SKM-1 (cell line): ENCODE data around the gene RTL10.

Source experiments
- DNase-seq: peaks from one replicate; lab custom pipeline; 2025; ENCODE audit not compliant: unreplicated experiment; lab: John Stamatoyannopoulos, UW

The RTL10 gene, protein sequence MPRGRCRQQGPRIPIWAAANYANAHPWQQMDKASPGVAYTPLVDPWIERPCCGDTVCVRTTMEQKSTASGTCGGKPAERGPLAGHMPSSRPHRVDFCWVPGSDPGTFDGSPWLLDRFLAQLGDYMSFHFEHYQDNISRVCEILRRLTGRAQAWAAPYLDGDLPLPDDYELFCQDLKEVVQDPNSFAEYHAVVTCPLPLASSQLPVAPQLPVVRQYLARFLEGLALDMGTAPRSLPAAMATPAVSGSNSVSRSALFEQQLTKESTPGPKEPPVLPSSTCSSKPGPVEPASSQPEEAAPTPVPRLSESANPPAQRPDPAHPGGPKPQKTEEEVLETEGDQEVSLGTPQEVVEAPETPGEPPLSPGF

DNA sequence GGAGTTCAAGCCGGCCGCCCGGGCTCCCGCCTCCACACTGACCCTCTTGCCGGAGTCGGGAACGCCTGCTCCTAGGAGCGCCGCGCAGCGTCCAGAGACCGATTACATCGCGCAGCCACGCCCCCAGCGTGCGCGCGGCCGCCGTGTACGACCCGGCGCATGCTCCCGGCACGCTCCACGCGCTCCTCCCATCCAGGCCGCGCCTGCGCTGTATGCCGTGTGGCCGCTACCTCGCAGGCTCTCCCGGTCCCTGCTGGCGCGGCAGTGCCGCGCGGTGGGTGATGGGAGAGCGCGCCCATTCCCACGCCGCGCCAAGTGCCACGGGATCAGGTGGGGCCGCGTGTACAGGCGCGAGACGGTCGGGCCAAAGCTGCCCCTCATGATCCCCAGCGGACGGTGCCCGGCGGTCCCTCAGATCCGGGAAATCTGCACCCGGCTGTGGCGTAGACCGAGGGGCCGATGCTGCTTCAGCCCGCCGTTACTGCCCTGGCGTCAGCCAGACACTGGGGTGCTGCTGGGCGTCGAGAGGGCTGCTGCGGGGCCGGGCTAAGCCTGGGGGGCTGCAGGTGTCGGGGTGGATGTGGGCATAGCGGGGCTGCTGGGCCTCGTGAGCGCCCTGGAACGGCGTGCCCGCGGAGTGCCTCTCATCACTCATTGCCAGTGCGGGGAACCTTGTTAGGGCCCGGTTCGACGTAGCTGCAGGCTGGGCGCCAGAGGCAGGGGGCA lies at the start of gene RTL10, which contains the start of gene GNB1L:
RTL10 (minus strand) TSS at position 97 of the 726 bp plus-strand sequence. CDS start 2,613 bp downstream, outside the sequence.
GNB1L (minus strand) TSS at position 97 of the 726 bp plus-strand sequence. CDS start 33,519 bp downstream, outside the sequence.
- DNase-seq: peak; percentile 91

DNA sequence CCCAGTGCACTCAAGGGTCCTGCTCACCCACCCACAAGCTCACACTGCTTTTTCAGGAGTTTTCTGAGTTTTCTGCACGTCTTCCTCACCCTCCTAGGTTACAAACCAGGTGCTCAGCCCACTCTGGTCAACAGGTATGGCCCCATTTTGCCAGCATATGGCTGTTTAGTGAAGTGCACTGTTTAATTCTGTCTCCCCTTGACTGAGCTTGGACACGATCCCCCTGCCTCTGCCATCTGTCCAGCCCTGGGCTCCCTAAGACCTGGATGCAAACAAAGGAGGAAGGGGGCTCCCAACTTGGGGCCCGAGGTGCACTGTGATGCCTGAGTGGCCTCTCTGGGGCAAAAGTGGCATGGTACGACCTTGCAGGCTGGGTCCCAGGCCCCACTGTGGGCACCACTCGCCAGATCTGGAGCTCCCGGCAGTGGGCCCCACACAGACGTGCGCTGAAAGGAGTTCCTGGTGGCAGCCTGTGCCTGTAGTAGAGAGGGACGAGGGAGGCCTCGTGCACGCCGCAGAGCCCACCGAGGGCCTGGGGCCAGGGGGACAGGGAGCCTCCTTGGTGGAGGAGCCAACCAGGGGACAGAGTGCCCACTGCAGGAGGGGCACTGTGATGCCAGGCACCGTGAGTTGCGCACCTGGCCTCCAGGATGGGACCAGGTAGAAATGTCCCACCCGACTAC lies 49.6 kb upstream of the RTL10 start:
- no peak for DNase-seq

DNA sequence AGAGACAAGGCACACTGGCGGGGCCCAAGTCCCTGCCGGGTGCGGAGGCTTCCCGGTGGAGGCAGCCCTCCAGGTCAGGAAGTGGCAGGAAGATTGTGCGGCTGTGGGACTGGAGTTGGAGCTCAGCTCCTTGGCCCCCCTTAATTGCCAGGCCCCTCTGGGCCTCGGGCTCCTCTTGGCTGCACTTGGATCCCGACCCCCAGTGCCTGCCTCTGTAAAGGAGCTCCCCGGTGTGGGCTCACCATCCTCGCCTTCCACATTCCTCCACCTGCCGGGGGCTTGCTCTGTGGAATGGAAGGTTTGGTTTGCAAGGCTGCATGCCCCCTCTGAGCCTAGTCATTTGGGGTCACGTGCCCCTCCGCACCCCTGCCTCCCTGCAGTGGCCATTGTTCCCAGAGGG lies 48.8 kb upstream of the RTL10 start:
- DNase-seq: no peak

DNA sequence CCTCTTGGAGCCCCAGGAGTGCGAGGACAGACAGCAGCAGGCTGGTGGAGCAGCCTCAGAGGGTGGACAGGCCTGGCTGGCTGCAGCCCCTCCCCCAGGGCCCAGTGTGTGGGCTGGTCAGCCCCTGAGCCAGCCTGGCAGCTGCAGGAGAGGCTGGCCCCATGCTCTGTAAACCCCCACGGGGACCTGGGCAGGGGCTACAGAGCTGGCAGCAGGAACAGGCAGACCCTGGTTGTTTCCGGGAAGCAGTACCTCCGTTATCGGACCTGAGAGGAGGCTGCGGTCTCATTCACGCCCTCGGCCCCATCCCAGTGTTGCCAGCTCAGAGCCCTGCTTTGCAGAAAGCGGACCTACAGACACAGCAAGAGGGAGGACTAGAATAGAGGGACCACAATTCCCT lies 48.4 kb upstream of the RTL10 start:
- no peak for DNase-seq

DNA sequence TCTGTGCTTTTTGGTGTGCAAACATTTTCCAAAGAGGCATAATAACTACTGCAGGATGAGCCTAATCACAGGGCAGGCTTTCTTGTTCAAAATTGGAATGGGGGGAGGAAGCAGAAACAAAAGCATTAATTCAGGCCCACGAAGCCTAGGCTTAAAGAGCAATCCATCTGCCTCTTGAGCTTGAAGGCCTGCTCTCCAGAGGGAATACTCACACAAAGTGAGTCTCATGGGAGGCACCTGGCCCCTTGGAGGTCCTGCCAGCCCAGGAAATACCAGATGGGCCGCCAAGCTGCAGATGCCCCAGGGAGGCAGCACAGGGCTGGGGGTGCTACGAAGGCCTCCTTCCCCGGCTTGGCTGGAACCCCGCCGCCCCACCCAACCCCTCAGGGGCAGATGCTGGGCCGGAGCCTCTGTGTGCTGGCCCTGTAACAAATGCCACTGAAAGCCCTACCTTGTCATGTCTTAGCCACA lies 47.6 kb upstream of the RTL10 start:
- DNase-seq: no peak

DNA sequence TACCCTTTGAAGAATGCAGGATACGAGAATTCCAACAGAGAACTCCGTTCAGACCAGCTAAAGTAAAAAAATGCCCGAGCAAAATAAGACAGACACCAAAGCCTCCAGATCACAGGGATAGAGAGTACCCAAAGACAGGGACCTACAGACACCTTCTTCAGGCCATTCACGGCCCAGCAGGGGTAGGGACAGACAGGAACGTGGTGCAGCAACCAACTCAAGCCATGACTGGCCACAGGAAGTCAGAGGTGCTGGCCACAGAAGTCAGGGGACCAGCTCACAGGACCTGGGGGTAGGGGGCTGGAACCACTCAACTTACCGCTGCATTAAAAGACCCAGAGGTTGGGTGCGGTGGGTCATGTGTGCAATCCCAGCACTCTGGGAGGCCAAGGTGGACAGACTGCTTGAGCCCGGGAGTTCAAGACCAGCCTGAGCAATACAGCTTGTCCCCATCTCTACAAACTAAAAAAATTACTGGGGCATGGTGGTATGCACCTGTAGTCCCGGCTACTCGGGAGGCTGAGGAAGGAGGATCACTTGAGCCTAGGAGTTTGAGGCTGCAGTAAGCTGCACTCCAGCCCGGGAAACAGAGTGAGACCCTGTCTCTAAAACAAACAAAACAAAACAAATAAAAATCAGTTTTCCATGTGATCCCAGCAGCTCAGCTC lies 47.0 kb upstream of the RTL10 start:
- DNase-seq: no peak

DNA sequence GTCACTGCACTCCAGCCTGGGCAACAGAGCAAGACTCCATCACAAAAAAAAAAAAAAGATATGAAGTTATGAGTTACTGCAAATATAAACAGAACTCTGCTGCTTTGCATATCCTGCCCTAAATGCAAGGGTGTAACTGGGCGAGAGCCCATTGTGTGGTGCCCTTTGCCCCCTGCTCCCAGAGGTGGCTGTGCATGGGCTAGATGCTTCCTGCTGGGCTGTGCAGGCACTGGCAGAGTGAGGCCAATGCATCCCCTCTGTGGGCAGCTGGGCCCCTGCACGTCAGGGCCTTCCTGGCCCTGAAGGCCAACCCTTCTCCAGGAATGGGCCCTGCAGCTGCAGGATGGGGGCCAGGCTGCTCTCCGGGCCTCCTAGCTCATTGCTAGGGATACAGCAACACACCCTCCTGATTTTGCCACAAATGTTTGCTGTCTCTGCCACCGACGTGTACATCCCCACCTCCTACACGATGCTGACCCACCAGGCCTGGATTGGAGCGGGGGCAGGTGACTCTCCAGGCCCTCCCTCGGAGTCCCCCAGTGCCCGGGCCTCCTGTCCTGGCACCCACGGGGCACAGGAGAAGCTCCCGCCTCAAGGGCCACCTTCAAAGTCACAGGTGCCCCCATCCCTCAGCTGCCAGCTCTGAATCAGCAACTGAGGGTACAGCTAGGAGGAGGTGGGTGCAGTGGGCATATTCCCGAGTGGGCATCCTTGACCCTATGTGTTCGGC lies 46.2 kb upstream of the RTL10 start:
- no peak for DNase-seq

DNA sequence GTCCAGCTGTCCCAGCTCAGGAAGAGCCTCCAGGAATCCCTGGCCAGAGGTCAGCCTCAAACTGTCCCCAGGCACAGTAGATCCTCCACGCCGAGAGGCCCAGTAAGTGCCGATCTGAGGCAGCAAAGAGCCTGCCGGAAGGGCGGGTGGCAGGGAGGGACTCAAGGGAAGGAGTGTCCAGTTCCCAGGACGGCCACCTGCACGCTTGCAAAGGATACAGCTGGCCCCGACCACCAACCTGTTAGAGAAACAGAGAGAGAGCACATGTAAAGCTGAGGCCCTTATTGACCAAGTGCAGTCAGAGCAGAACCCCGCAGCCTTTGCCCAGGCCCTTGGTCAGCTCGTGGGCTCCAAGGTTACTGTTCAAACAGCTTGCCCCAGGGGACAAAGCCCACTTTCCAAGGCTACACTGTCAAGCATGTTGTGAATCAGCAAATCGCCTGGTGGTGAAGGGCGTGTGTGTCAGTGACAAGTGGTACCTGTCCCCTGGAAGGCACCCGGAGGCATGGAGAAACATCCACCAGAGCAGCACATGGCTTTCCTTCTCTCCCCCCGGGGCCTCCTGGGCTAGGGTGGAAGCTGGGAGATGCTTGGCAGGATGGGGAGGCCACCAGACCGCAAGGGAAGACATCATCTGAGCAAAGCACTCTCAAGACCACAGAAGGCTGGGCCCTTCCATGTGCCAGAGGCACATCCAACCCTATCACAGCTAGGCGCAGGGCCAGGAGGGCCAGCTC lies 44.3 kb upstream of the RTL10 start:
- DNase-seq: no peak

DNA sequence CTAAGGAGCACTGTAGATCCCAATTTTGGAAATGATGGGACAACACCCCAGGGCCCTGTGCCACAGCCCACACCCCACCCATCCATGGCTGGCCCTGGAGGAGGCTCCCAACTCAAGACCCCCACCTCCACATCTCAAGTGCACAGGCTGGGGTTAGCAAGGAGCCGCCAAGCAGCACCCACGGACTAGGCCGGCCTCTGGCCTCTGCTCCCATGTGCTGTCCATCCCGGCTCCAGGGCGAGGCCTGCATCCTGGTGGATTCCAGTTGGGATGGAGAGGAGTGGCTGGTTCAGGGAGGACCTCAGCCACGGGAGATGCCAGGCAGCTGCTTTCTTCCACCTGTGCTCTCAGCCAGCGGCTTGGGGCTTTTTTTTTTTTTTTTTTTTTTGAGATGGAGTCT lies 43.5 kb upstream of the RTL10 start:
- DNase-seq: no peak

DNA sequence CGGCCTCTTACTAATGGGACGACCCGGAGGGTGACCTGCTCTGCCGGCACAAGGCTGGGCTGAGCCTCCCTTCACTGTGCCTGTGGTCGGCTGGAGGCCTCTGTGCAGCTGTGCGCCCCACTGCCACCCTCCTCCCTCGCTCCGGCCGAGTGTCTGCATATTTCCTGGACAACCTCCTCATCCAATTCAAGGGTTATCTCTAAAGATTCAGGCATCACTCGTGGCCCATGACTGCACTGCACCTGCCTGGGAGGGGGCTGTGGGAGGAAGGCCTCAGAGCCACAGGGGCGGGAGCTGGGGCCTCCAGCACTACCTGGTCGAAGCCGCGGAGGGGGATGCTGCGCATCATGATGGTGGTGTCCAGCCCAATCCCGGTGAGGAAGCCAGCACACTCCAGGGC lies 43.1 kb upstream of the RTL10 start:
- no peak for DNase-seq

DNA sequence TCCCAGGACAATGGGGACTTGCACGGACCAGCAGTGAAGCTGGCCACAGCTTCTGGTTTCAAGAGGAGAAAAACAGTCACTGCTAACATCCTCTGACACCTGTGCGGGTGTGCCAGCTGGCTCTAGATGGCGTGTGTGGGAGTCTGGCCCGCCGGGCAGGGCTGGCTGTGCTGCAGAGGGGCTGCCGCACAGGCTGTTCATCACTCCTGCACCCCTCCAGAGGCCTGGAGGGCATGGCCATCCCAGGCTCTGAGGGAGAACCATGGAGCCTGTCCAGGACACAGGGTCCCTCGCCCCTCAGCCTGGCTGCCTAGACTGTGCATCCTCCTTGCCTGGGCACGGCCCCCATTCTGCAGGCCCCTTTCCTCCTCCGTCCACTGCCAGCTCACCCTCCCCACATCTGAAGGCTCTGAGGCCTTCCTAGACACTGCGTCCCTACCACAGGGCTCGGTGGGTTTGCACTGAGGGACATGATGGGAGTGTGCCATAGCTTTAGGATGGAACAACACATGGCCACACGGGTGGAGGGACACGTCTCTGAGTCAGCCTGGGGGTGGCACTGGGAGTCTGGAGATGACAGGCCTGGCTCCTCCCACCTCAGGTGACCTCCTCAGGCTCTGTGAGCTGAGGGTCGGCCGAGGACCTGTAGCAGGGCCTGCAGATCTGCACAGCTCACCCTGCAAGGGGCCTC lies 42.1 kb upstream of the RTL10 start:
- DNase-seq: no peak

DNA sequence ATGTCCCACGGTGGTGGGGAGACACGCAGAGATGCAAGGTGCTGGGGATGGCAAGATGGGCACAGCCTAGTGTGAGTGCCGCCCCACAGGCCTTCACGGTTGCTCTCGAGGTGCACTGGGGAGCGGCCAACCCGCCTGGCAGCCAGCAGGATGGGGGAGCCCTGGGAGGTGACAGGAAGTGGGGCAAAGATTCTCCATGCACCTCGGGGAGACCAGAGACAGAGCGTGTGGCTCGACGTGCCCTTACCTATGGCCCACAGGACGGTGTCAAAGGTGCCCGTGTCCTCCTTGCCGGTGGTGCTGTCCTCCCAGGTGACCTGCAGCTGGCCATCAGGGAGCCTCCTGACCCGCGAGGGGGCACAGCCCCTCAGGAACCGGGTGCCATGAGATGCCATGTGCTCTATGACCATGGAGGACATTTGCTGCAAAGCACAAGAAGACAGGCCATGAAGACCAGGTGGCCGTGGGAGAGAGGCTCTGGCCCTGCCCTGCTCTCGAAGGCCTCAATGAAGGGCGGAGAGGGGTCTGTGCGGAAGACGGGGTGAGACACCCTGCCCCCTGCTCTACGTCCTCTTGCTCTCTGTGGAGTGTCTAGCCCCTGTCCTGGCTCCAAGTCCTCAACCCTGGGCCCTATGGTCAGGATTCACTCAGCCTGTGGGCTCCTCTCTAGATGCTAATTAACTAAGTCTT lies 40.6 kb upstream of the RTL10 start:
- DNase-seq: no peak

DNA sequence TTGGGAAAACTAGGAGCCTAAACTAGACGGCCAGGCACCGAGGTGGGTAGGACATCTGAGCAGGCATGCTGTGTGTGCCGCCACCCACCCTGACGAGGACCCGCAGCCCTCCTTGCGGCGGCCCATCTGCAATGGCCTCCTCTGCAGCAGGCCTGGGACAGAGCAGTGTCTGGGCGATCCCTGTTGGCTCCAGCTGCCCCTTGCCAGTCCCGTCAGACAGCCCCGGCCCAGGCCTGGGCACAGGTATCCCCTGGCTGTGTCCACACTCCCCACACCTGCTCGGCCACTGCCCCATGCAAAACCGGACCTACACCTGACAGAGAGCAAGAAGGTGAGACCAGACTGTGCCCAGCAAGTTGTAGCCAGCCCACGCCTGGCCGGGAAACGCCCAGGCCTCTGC lies 38.7 kb upstream of the RTL10 start:
- no peak for DNase-seq

DNA sequence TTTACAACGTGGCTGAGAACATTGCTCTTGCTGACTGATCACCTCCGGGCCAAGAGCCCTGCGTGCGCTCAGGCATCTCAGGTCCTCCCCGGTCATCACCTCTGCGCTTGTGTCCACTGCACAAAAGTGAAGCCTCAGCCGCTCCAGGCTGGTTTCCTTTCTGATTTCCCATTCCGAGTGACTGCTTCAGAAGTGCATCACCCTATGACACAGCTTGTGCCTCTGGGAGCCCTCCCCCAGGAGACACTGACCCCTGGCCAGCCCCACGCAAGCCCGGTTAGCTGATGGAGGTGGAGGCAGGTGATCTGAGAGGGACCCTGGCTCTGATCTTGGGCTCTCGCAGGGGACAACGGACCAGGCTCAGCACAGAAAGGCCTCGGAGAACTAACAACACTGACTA lies 38.3 kb upstream of the RTL10 start:
- no peak for DNase-seq

DNA sequence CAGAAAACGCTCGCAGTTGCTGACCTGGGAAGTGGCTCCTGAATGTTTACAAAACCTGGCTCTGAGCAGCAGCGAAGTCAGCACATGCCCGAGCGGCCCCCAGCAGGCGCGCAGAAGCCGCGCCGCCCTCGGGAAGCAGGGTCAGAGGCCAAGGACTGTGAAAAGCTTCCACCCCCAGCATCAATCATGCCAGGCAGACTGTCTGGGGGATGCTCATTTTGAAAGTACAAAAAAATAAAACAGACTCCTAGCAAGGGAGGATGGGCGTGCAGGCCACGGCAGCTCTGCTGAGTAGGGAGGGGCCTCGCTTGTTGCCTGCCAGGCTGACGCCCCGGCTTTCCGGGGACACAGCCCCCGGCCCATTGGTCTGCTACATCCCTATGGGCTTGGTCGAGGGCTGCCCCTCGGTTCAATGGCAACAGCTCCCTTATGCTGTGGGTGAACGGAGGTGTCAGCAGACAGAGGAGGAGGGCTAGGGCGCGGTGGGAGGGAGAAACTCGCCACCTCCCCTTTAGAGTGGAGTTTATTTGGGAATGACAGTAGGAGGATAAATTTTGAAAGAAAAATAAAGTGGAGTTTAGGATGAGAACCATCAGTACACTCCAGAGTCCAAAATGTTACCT lies 37.7 kb upstream of the RTL10 start:
- no peak for DNase-seq

DNA sequence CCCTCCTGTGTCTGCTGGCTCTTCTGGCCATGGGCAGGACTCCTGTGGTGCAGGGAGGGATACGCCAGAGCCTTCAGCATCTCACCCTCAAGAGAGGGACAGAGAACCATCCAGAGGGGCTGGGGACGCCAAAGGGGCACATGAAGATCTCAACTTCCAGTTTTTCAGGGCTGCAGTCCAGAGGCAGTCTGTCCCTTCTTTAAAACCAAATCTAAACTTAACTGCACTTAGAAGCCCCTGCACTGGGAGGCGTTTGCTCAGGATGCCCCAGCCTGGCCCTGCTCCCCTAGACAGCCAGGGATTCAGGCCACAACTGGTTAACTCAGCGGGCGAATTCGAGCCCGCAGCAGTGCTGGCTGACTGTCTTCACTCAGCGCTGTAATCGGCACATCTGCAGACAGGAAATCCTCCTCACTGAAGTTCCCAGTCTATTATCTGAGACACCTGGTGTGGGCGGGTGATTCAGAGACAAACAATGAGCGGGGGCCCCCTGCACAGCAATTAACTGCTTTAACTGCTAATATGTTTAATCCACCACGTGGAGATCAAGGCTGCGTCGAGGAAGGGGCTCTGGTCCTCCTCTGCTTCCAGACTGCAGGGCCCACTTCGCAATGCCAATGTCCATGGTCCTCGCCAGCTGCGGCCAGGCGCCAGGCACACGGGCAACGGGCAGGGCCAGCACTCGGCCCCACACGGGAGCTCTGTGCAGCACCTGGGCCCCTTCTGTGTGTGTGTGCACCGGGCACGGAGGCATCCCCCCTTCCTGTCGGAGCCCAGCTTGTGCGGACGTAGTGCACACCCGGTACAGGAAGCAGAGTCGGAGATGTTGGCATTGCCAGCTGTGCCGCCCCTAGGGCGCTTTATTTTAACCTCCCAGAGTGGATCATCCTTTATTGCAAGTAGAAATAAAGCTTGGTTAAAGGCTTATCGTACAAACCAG lies 36.9 kb upstream of the RTL10 start:
- DNase-seq: peak; percentile 15
